HEK293T (cell line): ENCODE results near the gene ITLN1.

ENCODE experiments used
- CTCF ChIA-PET: fragments of 350-600 bp; formaldehyde crosslinking; extraction: SDS; loops from one replicate; lab custom pipeline; 2021; ENCODE audit warnings: antibody characterized with exemption, inconsistent platforms; lab: Yijun Ruan, JAX
- POLR2A ChIA-PET: fragments of 350-600 bp; formaldehyde crosslinking; extraction: SDS; loops from one replicate; lab custom pipeline; 2020; ENCODE audit warnings: antibody characterized with exemption, inconsistent platforms; lab: Yijun Ruan, JAX
- DNase-seq: peaks from one replicate; pipeline ENCODE4 v3.0.0; 2012; ENCODE audit warnings: mixed read lengths; ENCODE audit errors: extremely low spot score
- ARNT ChIP-seq: fragments of 450-650 bp; IDR thresholded peaks from 2 replicates; pipeline ENCODE4 v1.6.1; 2017; ENCODE audit warnings: mild to moderate bottlenecking
- BHLHE40 ChIP-seq: fragments of 450-650 bp; IDR thresholded peaks from 2 replicates; pipeline ENCODE4 v1.6.1; 2016; ENCODE audit warnings: mild to moderate bottlenecking, moderate library complexity, borderline replicate concordance
- CTBP1 ChIP-seq: fragments of 450-650 bp; IDR thresholded peaks from 2 replicates; pipeline ENCODE4 v1.6.1; 2016; ENCODE audit warnings: borderline replicate concordance
- ELF4 ChIP-seq: fragments of 450-650 bp; IDR thresholded peaks from 2 replicates; pipeline ENCODE4 v1.6.1; 2017; ENCODE audit warnings: antibody characterized with exemption
- FOXA1 ChIP-seq: fragments of 450-650 bp; IDR thresholded peaks from 2 replicates; pipeline ENCODE4 v1.6.1; 2016; ENCODE audit warnings: mild to moderate bottlenecking
- FOXK2 ChIP-seq: fragments of 450-650 bp; IDR thresholded peaks from 2 replicates; pipeline ENCODE4 v1.6.1; 2016; ENCODE audit warnings: mild to moderate bottlenecking
- FOXM1 ChIP-seq: fragments of 450-650 bp; IDR thresholded peaks from 2 replicates; pipeline ENCODE4 v1.6.1; 2017; ENCODE audit warnings: mild to moderate bottlenecking, borderline replicate concordance
- HDGF ChIP-seq: fragments of 450-650 bp; IDR thresholded peaks from 2 replicates; pipeline ENCODE4 v1.6.1; 2017; ENCODE audit warnings: antibody characterized with exemption, borderline replicate concordance
- L3MBTL2 ChIP-seq: fragments of 450-650 bp; conservative IDR thresholded peaks from 2 replicates; pipeline ENCODE4 v1.6.1; 2016; ENCODE audit warnings: mild to moderate bottlenecking
- LEF1 ChIP-seq: fragments of 450-650 bp; IDR thresholded peaks from 2 replicates; pipeline ENCODE4 v1.6.1; 2017; ENCODE audit warnings: mild to moderate bottlenecking, borderline replicate concordance
- NFRKB ChIP-seq: fragments of 450-650 bp; IDR thresholded peaks from 2 replicates; pipeline ENCODE4 v1.6.1; 2016; ENCODE audit warnings: mild to moderate bottlenecking, moderate library complexity
- PKNOX1 ChIP-seq: fragments of 450-650 bp; IDR thresholded peaks from 2 replicates; pipeline ENCODE4 v1.6.1; 2016
- SP1 ChIP-seq: fragments of 450-650 bp; IDR thresholded peaks from 2 replicates; pipeline ENCODE4 v1.6.1; 2017
- SUZ12 ChIP-seq: fragments of 450-650 bp; IDR thresholded peaks from 2 replicates; pipeline ENCODE4 v1.6.1; 2016; ENCODE audit warnings: mild to moderate bottlenecking
- TARDBP ChIP-seq: fragments of 450-650 bp; IDR thresholded peaks from 2 replicates; pipeline ENCODE4 v1.6.1; 2016
- ZNF384 ChIP-seq: fragments of 450-650 bp; IDR thresholded peaks from 2 replicates; pipeline ENCODE4 v1.6.1; 2016

ITLN1 gene

DNA sequence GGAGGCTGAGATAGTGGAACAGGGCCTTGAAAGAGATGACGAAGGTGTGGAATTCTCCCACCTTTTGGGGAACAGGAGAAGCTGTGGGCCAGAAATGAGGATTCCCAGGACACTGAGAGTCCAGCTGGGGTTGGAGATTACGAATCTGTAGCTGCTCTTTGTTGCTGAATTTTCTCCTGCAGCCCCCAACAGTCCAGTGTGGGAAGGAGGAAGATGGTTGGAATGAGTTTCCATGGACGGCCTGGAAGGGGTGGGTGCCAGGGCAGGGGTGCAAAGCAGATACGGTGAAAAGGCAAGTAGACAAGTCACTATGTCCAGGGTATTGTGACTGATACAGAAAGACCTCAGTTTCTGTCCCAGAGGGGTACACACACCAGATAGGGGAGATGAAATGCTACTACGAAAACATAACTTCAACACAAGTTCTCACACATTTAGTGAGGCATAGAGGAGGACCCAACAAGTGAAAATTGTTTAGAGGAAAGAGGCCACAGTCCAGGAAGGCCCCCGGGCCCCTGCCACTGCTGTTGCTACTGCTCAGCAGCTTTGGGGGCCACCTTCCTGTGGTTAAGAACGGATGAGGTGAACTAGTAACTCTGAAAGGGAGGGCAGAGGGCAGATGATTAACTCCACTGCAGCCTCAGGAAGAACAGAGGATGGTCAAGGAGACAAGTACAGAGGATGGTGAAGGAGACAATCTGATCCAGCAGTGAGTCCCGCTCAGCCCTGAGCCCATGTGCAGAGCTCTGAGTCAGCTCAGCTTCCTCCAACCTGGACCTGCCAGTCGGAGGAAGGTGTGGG is 29.6 kb downstream of the ITLN1 start:
- DNase-seq = no peak
- CTCF ChIA-PET = no interaction called here
- POLR2A ChIA-PET = no interaction called here
- TF ChIP-seq BHLHE40 (no peak), L3MBTL2 (no peak), ELF4 (no peak), ARNT (no peak), ZNF384 (no peak), LEF1 (no peak), PKNOX1 (no peak), NFRKB (no peak), HDGF (no peak)

GRCh38 chr1:160853754-160854153 is 31.2 kb downstream of the ITLN1 start:
- ChIA-PET CTCF (no interaction called here), POLR2A (interaction anchor here (0.9 kb wide), 1 partner anchor 11 kb away, joined by 3 read pairs; no protein-coding TSS in a partner anchor)
- DNase-seq = no peak
- TF ChIP-seq BHLHE40 (no peak), ELF4 (no peak), ARNT (no peak), FOXK2 (no peak), NFRKB (no peak)

DNA sequence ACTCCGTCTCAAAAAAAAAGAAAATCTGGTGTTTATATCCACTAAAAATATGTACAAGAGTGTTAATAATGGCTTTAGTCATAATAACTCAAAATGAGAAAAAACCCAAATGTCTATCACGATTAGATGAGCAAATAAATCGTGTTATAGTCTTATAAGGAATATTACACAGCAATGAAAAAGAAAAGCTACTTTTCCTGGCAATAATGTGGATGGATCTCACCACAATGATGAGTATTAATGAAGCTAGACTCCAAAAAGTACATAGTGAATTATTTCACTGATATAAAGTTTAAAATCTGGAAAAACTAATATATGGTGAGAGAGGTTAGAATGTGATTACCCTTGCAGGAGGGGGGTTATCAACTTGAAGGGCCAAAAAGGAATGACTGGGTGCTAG is 32.0 kb downstream of the ITLN1 start:
- TF ChIP-seq ARNT = no peak
- TF ChIP-seq FOXA1 = no peak
- no peak for TF ChIP-seq TARDBP
- no peak for TF ChIP-seq FOXK2
- TF ChIP-seq CTBP1 = no peak
- TF ChIP-seq SUZ12 = no peak
- no peak for TF ChIP-seq LEF1
- no peak for TF ChIP-seq L3MBTL2
- no peak for TF ChIP-seq ZNF384
- TF ChIP-seq PKNOX1 = no peak
- CTCF ChIA-PET = no interaction called here
- POLR2A ChIA-PET = no interaction called here
- DNase-seq = no peak

DNA sequence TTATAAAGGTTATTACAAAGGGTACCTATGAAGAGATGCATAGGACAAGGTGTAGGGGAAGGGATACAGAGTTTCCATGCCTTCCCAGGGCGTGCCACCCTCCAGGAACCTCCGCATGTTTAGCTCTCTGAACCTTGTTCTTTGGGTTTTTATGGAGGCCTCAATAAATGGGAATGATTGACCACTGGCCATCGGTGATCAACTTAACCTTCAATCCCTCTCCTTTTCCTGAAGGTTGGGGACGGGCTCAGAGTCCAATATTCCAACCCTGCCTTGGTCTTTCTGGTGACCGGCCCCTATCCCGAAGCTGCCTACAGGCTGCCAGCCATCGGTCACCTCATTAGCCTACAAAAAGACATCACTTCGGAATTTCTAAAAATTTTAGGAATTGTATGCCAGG is 34.0 kb downstream of the ITLN1 start:
- ChIA-PET CTCF (no interaction called here), POLR2A (no interaction called here)
- no peak for TF ChIP-seq SUZ12
- TF ChIP-seq ZNF384 = no peak
- no peak for TF ChIP-seq HDGF
- no peak for TF ChIP-seq ELF4
- no peak for TF ChIP-seq TARDBP
- TF ChIP-seq FOXM1 = no peak
- no peak for DNase-seq

DNA sequence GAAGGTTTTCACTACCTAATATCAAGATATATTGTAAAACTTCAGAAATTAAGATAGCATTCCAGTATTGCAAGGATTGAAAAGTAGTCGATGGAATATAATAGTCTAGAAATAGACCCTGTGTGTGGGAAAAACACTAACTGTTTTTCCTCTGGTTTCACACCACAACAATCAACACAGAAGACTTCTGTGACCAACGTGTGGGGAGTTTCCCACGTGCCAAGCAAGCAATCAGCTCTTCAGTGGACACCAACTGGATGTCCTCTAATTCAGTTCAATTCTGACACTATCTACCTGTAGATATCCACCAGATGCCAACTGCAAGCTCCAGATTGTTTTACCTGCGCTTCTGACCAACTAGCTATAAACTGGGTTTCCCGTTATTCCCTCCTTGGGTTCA is 34.4 kb downstream of the ITLN1 start:
- POLR2A ChIA-PET = no interaction called here
- no peak for DNase-seq
- CTCF ChIA-PET = no interaction called here
- TF ChIP-seq CTBP1 = no peak

GRCh38 chr1:160846281-160846680 is 38.7 kb downstream of the ITLN1 start:
- no peak for DNase-seq
- ChIA-PET POLR2A (no interaction called here), CTCF (no interaction called here)
- TF ChIP-seq SUZ12 = no peak
- TF ChIP-seq CTBP1 = no peak
- TF ChIP-seq HDGF = no peak
- TF ChIP-seq FOXM1 = no peak
- TF ChIP-seq ZNF384 = no peak
- TF ChIP-seq LEF1 = no peak
- no peak for TF ChIP-seq BHLHE40
- no peak for TF ChIP-seq NFRKB
- no peak for TF ChIP-seq SP1
- TF ChIP-seq TARDBP = no peak
- no peak for TF ChIP-seq PKNOX1
- TF ChIP-seq FOXA1 = no peak
- no peak for TF ChIP-seq FOXK2
- TF ChIP-seq L3MBTL2 = no peak
- TF ChIP-seq ARNT = no peak
- no peak for TF ChIP-seq ELF4

- ChIA-PET POLR2A (no interaction called here), CTCF (no interaction called here)
- TF ChIP-seq ZNF384 (no peak), NFRKB (no peak), FOXK2 (no peak), SP1 (no peak), L3MBTL2 (no peak), CTBP1 (no peak), TARDBP (no peak), SUZ12 (no peak), PKNOX1 (no peak), LEF1 (no peak), BHLHE40 (no peak), ELF4 (no peak), FOXM1 (no peak), HDGF (no peak), FOXA1 (no peak), ARNT (no peak)
- DNase-seq = no peak
Measured at GRCh38 chr1:160844447-160845232, 40.3 kb downstream of the ITLN1 start.
